T-helper 17 cell (primary cell): Measurements from ENCODE around the gene COMMD9. TPM values are rescaled to one million over a fixed set of nuclear protein-coding genes. Genes with fewer than 3 reads are reported as not detected.

Experiments used
- ATAC-seq: fragments of 150-1000 bp; cut with Tn5 transposase; 2 replicates; pipeline ENCODE4 v1.10.0; 2021; ENCODE audit warnings: mild to moderate bottlenecking, moderate library complexity
- DNase-seq, 3 donors: peaks; one replicate each; pipeline versions ENCODE4 v3.0.0 to v3.0.0-alpha.2; 2020 to 2021
- H3K9me3 ChIP-seq: one replicate; pipeline ENCODE4 v1.7.0; 2013; ENCODE audit warnings: low read length, mild to moderate bottlenecking; ENCODE audit not compliant: control insufficient read depth, poor library complexity, severe bottlenecking
- H3K27ac Mint-ChIP-seq: one replicate; pipeline ENCODE4 v1.8.0; 2022; ENCODE audit warnings: mild to moderate bottlenecking, moderate library complexity, mixed read lengths
- H3K27me3 Mint-ChIP-seq: one replicate; pipeline ENCODE4 v1.8.0; 2022; ENCODE audit warnings: mixed read lengths
- H3K36me3 Mint-ChIP-seq: one replicate; pipeline ENCODE4 v1.8.0; 2022; ENCODE audit warnings: low read depth, mixed read lengths
- H3K4me1 Mint-ChIP-seq: one replicate; pipeline ENCODE4 v1.8.0; 2022; ENCODE audit warnings: mild to moderate bottlenecking, mixed read lengths
- H3K4me3 Mint-ChIP-seq: one replicate; pipeline ENCODE4 v1.8.0; 2022; ENCODE audit warnings: mild to moderate bottlenecking, moderate library complexity, mixed read lengths
- total RNA-seq, 4 donors: library from RNA in 2 of 4; stranded (reverse) in 2 of 4; gene quantifications; one replicate each; pipeline ENCODE4 v1.2.3 and lab custom pipeline; 2022 to 2026

Gene COMMD9
- total RNA-seq, 2 donors from 2014 or later = 39.1 to 40.6 TPM

DNA sequence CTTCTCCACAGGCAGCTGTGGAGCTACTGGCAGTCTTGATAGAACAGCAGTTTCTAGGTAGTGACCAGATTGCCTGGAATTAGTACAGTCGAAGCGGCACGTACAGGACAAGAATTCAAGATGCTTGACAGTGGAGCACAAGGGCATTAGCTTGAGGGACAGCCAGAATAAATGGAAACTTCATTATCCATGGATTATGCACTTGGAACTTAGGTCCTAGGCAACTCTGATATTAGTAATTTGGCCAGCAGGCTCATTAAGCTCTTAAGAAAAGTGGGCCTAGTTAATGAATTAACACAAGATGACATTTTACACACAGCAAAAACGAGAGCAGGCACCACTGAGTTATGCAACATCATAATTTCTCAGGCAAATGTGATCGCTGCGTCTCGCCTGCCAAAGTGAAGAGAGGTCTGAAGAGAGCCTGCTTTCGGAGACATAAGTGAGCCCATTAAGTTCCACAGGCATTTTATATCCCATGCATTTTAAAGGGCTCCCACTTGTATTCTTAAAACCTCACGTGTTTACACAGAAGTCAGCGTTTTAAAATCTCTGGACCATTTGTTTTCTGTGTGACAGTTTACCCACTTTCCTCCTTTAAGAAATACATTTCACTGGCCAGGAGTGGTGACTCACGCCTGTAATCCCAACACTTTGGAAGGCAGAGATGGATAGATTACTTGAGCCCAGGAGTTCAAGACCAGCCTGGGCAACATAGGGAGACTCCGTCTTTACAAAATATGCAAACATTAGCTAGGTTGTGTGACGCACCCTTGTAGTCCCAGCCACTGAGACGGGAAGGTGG lies 66.2 kb downstream of the COMMD9 start:
- no peak for DNase-seq
- no peak overlapping the region for H3K27ac Mint-ChIP-seq
- no peak for ATAC-seq
- no peaks in the 10 kb centered on the region for H3K36me3 Mint-ChIP-seq
- H3K4me1 Mint-ChIP-seq = no peaks in the 10 kb centered on the region
- H3K27me3 Mint-ChIP-seq = peaks cover 15% of the 10 kb centered on the region
- H3K4me3 Mint-ChIP-seq = no peak overlapping the region
- no peaks in the 10 kb centered on the region for H3K9me3 ChIP-seq

Other genes with a start within 250 kb of the COMMD9 start
- gene PRR5L, start 6.9 kb upstream of the COMMD9 start, total RNA-seq = 10 to 100 TPM in 1 of 2 donors, 1 to 10 TPM in 1; 9.2 to 11.1 TPM
- 10 to 100 TPM; 20.2 to 26.2 TPM for gene TRAF6, start 220.8 kb upstream of the COMMD9 start, total RNA-seq